Occipital lobe (tissue), 2 donors: ENCODE results near the gene ZDHHC4. TPM values are rescaled to one million over a fixed set of nuclear protein-coding genes. Genes with fewer than 3 reads are reported as not detected.

Source experiments
- DNase-seq: peaks from one replicate; lab custom pipeline; 2025; lab: John Stamatoyannopoulos, UW
- total RNA-seq: library from RNA; depleted of rRNA; stranded (reverse); fragments of >200 nt; gene quantifications from one replicate; pipeline ENCODE4 v1.2.3, GENCODE V29; 2014

Gene ZDHHC4
- total RNA-seq, 1 donor from 2014 or later, result 54.4 TPM

GRCh38 chr7:6606866-6607583 lies 29.8 kb downstream of the ZDHHC4 start:
- DNase-seq, result no peak

- no peak for DNase-seq
These were observed 30.4 kb downstream of the ZDHHC4 start for GRCh38 chr7:6607651-6608051.

GRCh38 chr7:6608081-6608480 lies 30.8 kb downstream of the ZDHHC4 start:
- no peak for DNase-seq

- DNase-seq, result no peak
These were observed 31.5 kb downstream of the ZDHHC4 start for GRCh38 chr7:6608794-6609193.

GRCh38 chr7:6612819-6613218 lies 35.6 kb downstream of the ZDHHC4 start:
- DNase-seq, result no peak

- DNase-seq, result no peak
These were observed 36.5 kb downstream of the ZDHHC4 start for GRCh38 chr7:6613706-6614105.

GRCh38 chr7:6614953-6615722 lies 37.9 kb downstream of the ZDHHC4 start, which contains the start of gene ZNF853:
TSS of gene ZNF853 (plus strand) at chr7:6615610. CDS start at chr7:6616175, 565 bp downstream.
- no peak for DNase-seq

GRCh38 chr7:6615723-6616555 lies 38.7 kb downstream of the ZDHHC4 start:
- no peak for DNase-seq

- no peak for DNase-seq
These were observed 39.8 kb downstream of the ZDHHC4 start for GRCh38 chr7:6616854-6617643.

GRCh38 chr7:6618621-6619020 lies 41.4 kb downstream of the ZDHHC4 start:
- DNase-seq, result no peak

- no peak for DNase-seq
These were observed 42.7 kb downstream of the ZDHHC4 start for GRCh38 chr7:6619961-6620360.

- no peak for DNase-seq
These were observed 44.2 kb downstream of the ZDHHC4 start for GRCh38 chr7:6621195-6622133.

- DNase-seq, result no peak
These were observed 45.0 kb downstream of the ZDHHC4 start for GRCh38 chr7:6622134-6622710.

GRCh38 chr7:6623589-6624245 lies 46.5 kb downstream of the ZDHHC4 start:
- no peak for DNase-seq

- no peak for DNase-seq
These were observed 47.0 kb downstream of the ZDHHC4 start for GRCh38 chr7:6624246-6624611.

GRCh38 chr7:6628045-6628444 lies 50.8 kb downstream of the ZDHHC4 start:
- no peak for DNase-seq

GRCh38 chr7:6630007-6630849 lies 53.0 kb downstream of the ZDHHC4 start:
- DNase-seq, result no peak

GRCh38 chr7:6631605-6632004 lies 54.4 kb downstream of the ZDHHC4 start:
- DNase-seq, result no peak
